ENCODE measurements around the gene VPS72. TPM values are rescaled to one million over a fixed set of nuclear protein-coding genes. Genes with fewer than 3 reads are reported as not detected.
"Not testable (repeated sequence)": the region's sequence is repeated elsewhere in the genome, so short reads cannot be mapped to it uniquely, and the experiment has no call there.

Gene VPS72
- total RNA-seq, 2 donors from 2014 or later: 38.8 TPM

DNA sequence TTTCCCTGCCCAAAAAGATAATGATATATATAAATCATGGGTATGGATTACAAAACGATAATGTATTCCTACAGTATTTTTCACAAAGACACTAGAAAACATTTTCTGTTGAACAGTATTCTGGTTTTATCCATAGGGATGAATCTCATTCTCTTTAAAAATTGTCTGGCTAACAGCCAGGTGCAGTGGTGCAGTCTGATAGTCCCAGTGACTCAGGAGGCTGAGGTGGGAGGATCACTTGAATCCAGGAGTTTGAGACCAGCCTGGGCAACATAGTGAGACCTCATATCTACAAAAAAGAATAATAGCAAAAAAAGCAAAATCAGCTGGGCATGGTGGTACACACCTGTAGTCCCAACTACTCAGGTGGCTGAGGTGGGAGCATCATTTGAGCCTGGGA lies 31.6 kb upstream of the VPS72 start:
- no peaks in the 10 kb centered on the region for H3K36me3 ChIP-seq
- TF ChIP-seq, protein P1, sequence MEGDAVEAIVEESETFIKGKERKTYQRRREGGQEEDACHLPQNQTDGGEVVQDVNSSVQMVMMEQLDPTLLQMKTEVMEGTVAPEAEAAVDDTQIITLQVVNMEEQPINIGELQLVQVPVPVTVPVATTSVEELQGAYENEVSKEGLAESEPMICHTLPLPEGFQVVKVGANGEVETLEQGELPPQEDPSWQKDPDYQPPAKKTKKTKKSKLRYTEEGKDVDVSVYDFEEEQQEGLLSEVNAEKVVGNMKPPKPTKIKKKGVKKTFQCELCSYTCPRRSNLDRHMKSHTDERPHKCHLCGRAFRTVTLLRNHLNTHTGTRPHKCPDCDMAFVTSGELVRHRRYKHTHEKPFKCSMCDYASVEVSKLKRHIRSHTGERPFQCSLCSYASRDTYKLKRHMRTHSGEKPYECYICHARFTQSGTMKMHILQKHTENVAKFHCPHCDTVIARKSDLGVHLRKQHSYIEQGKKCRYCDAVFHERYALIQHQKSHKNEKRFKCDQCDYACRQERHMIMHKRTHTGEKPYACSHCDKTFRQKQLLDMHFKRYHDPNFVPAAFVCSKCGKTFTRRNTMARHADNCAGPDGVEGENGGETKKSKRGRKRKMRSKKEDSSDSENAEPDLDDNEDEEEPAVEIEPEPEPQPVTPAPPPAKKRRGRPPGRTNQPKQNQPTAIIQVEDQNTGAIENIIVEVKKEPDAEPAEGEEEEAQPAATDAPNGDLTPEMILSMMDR (IDR thresholded peaks at IDR 0.05): no peak
- H3K27ac ChIP-seq: no peak overlapping the region
- intact Hi-C loops (cut with DNase I): no loop called here
- H3K9ac ChIP-seq (ENCODE audit: low read depth in 2 of 2, low read length in 2 of 2): no peak overlapping the region
- H3K4me3 ChIP-seq: no peak overlapping the region
- no peaks in the 10 kb centered on the region for H3K4me1 ChIP-seq
- no peaks in the 10 kb centered on the region for H3K27me3 ChIP-seq
- no peaks in the 10 kb centered on the region for H3K9me3 ChIP-seq
- DNase-seq: no peak

DNA sequence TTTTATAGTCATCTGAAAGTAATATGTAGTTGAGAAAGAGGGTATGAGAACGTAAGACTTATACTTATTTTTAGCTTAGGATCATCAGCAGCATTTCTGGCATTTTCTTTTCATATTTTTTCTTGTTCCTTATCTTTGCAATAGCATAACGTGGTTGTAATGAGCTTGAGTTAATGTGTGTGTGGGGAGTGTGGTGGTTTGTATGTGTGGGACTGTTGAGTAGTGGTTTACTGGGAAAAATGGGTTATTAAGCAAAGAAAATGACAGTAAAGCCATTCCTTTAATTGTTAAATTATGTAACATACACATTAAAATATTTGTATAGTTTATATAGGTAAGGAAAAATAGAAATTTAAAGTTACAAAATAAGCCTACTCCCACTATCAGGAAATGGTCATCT lies 23.6 kb upstream of the VPS72 start:
- Histone ChIP-seq H3K27me3 (no peaks in the 10 kb centered on the region), H3K36me3 (no peaks in the 10 kb centered on the region), H3K9me3 (no peaks in the 10 kb centered on the region), H3K4me3 (no peak overlapping the region), H3K27ac (no peak overlapping the region), H3K9ac (ENCODE audit: low read depth in 2 of 2, low read length in 2 of 2) (no peak overlapping the region), H3K4me1 (no peaks in the 10 kb centered on the region)
- DNase-seq: no peak
- intact Hi-C loops (cut with DNase I): no loop called here
- TF ChIP-seq, protein P1 (IDR thresholded peaks at IDR 0.05): no peak

DNA sequence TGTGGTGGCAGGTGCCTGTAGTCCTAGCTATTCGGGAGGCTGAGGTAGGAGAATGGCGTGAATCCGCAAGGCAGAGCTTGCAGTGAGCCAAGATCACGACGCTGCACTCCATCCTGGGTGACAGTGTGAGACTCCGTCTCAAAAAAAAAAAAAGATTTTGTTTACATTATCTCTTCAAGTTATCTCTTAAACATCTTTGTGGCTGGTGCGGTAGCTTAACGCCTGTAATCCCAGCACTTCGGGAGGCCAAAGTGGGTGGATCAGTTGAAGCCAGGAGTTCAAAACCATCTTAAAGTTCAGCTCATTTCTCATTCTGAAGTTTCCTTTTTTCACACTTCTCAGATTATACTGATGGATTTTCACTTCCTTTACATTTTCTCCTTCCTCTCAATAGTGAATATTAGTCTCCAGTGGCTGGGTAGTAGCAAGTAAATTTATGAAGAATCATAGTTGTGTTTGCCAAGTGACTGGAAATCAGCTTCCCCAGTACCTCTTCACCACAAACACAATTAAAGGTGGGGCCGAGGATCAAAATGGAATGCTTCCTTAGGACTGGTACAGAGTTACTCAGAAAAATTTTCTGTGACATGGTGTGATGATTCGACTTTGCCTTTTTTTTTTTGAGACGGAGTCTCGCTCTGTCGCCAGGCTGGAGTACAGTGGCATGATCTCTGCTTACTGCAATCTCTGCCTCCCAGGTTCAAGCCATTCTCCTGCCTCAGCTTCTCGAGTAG lies 22.1 kb upstream of the VPS72 start:
- Histone ChIP-seq H3K9ac (ENCODE audit: low read depth in 2 of 2, low read length in 2 of 2) (no peak overlapping the region), H3K36me3 (no peaks in the 10 kb centered on the region)
- DNase-seq: no peak

DNA sequence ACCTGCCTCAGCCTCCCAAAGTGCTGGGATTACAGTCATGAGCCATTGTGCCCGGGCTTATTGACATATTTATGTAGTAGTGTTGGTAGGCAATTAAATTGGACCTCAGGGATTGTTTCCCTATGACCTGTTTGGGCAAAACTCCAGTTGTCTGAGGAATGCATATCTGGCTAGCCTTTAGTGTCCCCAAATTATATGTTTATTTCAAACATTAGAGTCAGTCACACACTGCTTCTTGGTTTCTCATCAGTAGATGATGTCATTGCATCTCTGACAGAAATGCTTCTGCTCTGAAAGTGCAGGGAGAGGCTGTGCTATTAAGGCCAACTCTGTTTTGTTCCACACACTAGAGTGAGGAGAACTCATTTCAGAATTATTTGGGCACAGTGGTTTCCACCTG lies 20.8 kb upstream of the VPS72 start:
- intact Hi-C loops (cut with DNase I): no loop called here
- Histone ChIP-seq H3K4me3 (no peak overlapping the region), H3K27ac (no peak overlapping the region), H3K9me3 (no peaks in the 10 kb centered on the region), H3K9ac (ENCODE audit: low read depth in 2 of 2, low read length in 2 of 2) (no peak overlapping the region), H3K36me3 (no peaks in the 10 kb centered on the region), H3K27me3 (no peaks in the 10 kb centered on the region), H3K4me1 (no peaks in the 10 kb centered on the region)
- DNase-seq: no peak
- TF ChIP-seq, protein P1 (IDR thresholded peaks at IDR 0.05): no peak

More for the DNA sequence above, 22.1 kb upstream of the VPS72 start:
- no peaks in the 10 kb centered on the region for H3K27me3 ChIP-seq
- H3K4me3 ChIP-seq: no peak overlapping the region
- H3K9me3 ChIP-seq: no peaks in the 10 kb centered on the region
- H3K27ac ChIP-seq: no peak overlapping the region
- no peaks in the 10 kb centered on the region for H3K4me1 ChIP-seq
- TF ChIP-seq, protein P1 (IDR thresholded peaks at IDR 0.05): no peak
- intact Hi-C loops (cut with DNase I): no loop called here

DNA sequence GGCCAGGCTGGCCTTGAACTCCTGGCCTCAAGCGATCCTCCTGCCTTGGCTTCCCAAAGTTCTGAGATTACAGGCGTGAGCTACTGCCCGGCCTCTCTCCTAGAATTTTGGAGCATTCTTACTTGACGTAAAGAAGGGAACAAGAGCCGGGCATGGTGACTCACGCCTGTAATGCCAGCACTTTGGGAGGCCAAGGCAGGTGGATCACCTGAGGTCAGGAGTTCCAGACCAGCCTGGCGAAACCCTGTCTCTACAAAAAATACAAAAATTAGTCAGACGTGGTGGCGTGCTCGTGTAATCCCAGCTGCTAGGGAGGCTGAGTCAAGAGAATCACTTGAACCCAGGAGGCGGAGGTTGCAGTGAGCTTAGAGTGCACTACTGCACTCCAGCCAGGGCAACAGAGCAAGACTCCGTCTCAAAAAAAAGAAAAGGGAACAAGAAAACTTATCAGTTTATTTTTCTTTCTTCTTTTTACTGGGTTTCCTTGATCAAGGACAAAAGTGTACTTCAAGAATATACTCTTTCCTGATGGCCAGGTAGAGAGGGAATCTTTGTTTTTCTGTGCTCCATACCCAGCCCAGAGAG lies 15.5 kb upstream of the VPS72 start:
- H3K9me3 ChIP-seq; H3K36me3 ChIP-seq; intact Hi-C loops (cut with DNase I); H3K4me1 ChIP-seq; H3K27me3 ChIP-seq; H3K27ac ChIP-seq; H3K4me3 ChIP-seq; H3K9ac ChIP-seq (ENCODE audit: low read depth in 2 of 2, low read length in 2 of 2); DNase-seq: not testable (repeated sequence)

Measured in colonic mucosa (tissue), 4 donors.